ENCODE data around the gene COL7A1. TPM values are rescaled to one million over a fixed set of nuclear protein-coding genes. Genes with fewer than 3 reads are reported as not detected.
A peak's percentile ranks its signal among the peaks of the same experiment; 100 is the strongest.

The COL7A1 gene
- total RNA-seq, 1 experiment from 2014 or later, result 22.9 TPM

DNA sequence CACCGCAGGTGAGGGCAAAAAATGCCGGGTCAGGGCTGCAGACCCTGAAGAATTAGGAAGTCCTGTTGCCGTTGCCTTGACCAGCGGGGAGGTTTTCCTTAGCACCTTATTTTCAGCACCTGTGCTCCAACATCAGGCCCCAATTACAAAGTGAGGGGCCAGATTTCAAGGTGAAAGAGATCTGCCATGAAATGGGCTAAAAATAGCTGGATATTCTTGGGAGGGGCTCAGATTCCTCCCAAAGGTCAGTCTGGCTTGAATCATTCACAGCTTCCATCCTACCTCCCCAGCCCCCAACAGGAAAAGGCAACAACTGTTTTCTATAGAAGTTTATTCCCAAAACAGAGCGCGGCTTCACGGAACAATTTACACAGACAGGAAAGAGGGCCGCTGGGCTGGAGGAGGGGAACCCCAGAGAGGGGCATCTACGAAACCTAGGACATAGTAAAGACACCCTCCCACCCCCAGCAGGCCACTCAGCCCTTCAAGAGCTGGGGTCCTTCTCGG, 41.1 kb upstream of the COL7A1 start:
- Histone ChIP-seq H3K79me2 (ENCODE audit: insufficient read depth, low read length) (no peaks in the 10 kb centered on the region), H3K4me1 (ENCODE audit: insufficient read depth, low read length) (peaks cover 2% of the 10 kb centered on the region), H4K5ac (ENCODE audit: insufficient read length, low read depth, low read length) (no peak overlapping the region), H3K79me1 (ENCODE audit: insufficient read depth, low read depth, low read length, poor library complexity, severe bottlenecking) (no peaks in the 10 kb centered on the region), H3K9ac (ENCODE audit: extremely low read depth, insufficient read length, low read length) (peak overlapping the region; percentile 27), H2BK20ac (ENCODE audit: low read depth, low read length, poor library complexity, severe bottlenecking) (no peak overlapping the region), H3K27ac (ENCODE audit: insufficient read length, low read depth, low read length) (no peak overlapping the region), H3K23me2 (ENCODE audit: insufficient read length, low read depth, low read length, poor library complexity, severe bottlenecking) (peaks cover 6% of the 10 kb centered on the region), H2BK12ac (ENCODE audit: insufficient read length, low read depth, low read length) (no peak overlapping the region), H3K27me3 (ENCODE audit: insufficient read depth, low read length) (no peaks in the 10 kb centered on the region), H2BK5ac (ENCODE audit: insufficient read length, low read length) (no peak overlapping the region), H4K20me1 (ENCODE audit: control insufficient read depth, insufficient read depth, insufficient read length) (peaks cover 2% of the 10 kb centered on the region), H3K4me2 (ENCODE audit: insufficient read depth, insufficient read length, low read length) (peak overlapping the region; percentile 44), H3K56ac (ENCODE audit: insufficient read length, low read depth, low read length) (no peak overlapping the region), H4K8ac (replicated peaks; ENCODE audit: insufficient read length, low read depth, low read length) (no peak overlapping the region), H4K91ac (ENCODE audit: insufficient read length, low read depth, low read length) (no peak overlapping the region), H2BK15ac (ENCODE audit: low read depth, low read length) (no peak overlapping the region), H3K4ac (ENCODE audit: low read depth, low read length) (no peak overlapping the region), H2AK5ac (ENCODE audit: insufficient read length, low read length) (no peak overlapping the region), H3K18ac (ENCODE audit: insufficient read length, low read depth, low read length) (no peak overlapping the region), H3T11ph (ENCODE audit: low read length) (no peak overlapping the region), H3K9me3 (ENCODE audit: control insufficient read depth, low read depth, low read length) (no peaks in the 10 kb centered on the region), H2AFZ (ENCODE audit: low read length) (no peak overlapping the region), H3K14ac (ENCODE audit: insufficient read depth, low read length) (no peak overlapping the region), H2BK120ac (ENCODE audit: low read depth, low read length, poor library complexity, severe bottlenecking) (no peak overlapping the region), H3K23ac (ENCODE audit: insufficient read length, low read depth, low read length) (no peak overlapping the region)
- H3K36me3 Mint-ChIP-seq (ENCODE audit: insufficient read depth in 1 of 3, low read depth in 3 of 3), result peaks cover 16 to 50% (median 50%) of the 10 kb centered on the region in 3 experiments; a peak in 6 of 7 replicates
- DNase-seq, result no peak
- TF ChIP-seq, protein P1, sequence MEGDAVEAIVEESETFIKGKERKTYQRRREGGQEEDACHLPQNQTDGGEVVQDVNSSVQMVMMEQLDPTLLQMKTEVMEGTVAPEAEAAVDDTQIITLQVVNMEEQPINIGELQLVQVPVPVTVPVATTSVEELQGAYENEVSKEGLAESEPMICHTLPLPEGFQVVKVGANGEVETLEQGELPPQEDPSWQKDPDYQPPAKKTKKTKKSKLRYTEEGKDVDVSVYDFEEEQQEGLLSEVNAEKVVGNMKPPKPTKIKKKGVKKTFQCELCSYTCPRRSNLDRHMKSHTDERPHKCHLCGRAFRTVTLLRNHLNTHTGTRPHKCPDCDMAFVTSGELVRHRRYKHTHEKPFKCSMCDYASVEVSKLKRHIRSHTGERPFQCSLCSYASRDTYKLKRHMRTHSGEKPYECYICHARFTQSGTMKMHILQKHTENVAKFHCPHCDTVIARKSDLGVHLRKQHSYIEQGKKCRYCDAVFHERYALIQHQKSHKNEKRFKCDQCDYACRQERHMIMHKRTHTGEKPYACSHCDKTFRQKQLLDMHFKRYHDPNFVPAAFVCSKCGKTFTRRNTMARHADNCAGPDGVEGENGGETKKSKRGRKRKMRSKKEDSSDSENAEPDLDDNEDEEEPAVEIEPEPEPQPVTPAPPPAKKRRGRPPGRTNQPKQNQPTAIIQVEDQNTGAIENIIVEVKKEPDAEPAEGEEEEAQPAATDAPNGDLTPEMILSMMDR (conservative IDR thresholded peaks at IDR 0.05), result no peak
- H3K27ac Mint-ChIP-seq, result peak overlapping the region; percentile 87 to 96 (median 89)
- peak overlapping the region; percentile 79 to 90 for H3K4me3 Mint-ChIP-seq
- WGBS (ENCODE audit: extremely low coverage, insufficient read length, low lambda C conversion rate), result no CpG with 5 or more reads among the region's 10 CpGs
- no peaks in the 10 kb centered on the region; the same call in 1 of the 2 replicates for H3K27me3 Mint-ChIP-seq (ENCODE audit: low read depth)
- peaks cover 28 to 31% of the 10 kb centered on the region in 2 experiments for H3K4me1 Mint-ChIP-seq
- no peaks in the 10 kb centered on the region for H3K9me3 Mint-ChIP-seq

Measured in H9 (cell line).